H9 (cell line): ENCODE data around the gene TMC1. TPM values are rescaled to one million over a fixed set of nuclear protein-coding genes. Genes with fewer than 3 reads are reported as not detected.
"Not testable (repeated sequence)": the region's sequence is repeated elsewhere in the genome, so short reads cannot be mapped to it uniquely, and the experiment has no call there.

Source experiments
- DNase-seq: peaks from one replicate; pipeline ENCODE4 v3.0.0-alpha.2; 2017
- H2AFZ ChIP-seq: one replicate; pipeline ENCODE4 v1.6.1; 2013; ENCODE audit warnings: mild to moderate bottlenecking, low read length, control low read depth, moderate library complexity
- H2AK5ac ChIP-seq: 2 replicates; pipeline ENCODE4 v1.6.1; 2013; ENCODE audit warnings: low read length, control low read depth, mixed read lengths; ENCODE audit not compliant: insufficient read length
- H2BK120ac ChIP-seq: one replicate; pipeline ENCODE4 v1.6.1; 2013; ENCODE audit warnings: low read depth, mild to moderate bottlenecking, low read length, control low read depth, inconsistent platforms; ENCODE audit not compliant: poor library complexity, severe bottlenecking
- H2BK12ac ChIP-seq: 2 replicates; pipeline ENCODE4 v1.6.1; 2013; ENCODE audit warnings: low read length, control low read depth, mixed read lengths, low read depth; ENCODE audit not compliant: insufficient read length
- H2BK15ac ChIP-seq: 2 replicates; pipeline ENCODE4 v1.6.1; 2013; ENCODE audit warnings: low read depth, low read length, control low read depth
- H2BK20ac ChIP-seq: one replicate; pipeline ENCODE4 v1.6.1; 2013; ENCODE audit warnings: low read depth, mild to moderate bottlenecking, low read length, control low read depth, inconsistent platforms; ENCODE audit not compliant: poor library complexity, severe bottlenecking
- H2BK5ac ChIP-seq: 2 replicates; pipeline ENCODE4 v1.6.1; 2013; ENCODE audit warnings: low read length, control low read depth, mixed read lengths; ENCODE audit not compliant: insufficient read length
- H3K14ac ChIP-seq: 2 replicates; pipeline ENCODE4 v1.6.1; 2013; ENCODE audit warnings: low read length, control low read depth; ENCODE audit not compliant: insufficient read depth
- H3K18ac ChIP-seq: 2 replicates; pipeline ENCODE4 v1.6.1; 2013; ENCODE audit warnings: low read depth, mild to moderate bottlenecking, mixed read lengths, low read length, control low read depth; ENCODE audit not compliant: insufficient read length
- H3K23ac ChIP-seq: 2 replicates; pipeline ENCODE4 v1.6.1; 2013; ENCODE audit warnings: low read length, control low read depth, mixed read lengths, low read depth; ENCODE audit not compliant: insufficient read length
- H3K23me2 ChIP-seq: 2 replicates; pipeline ENCODE4 v1.6.1; 2013; ENCODE audit warnings: low read depth, mild to moderate bottlenecking, mixed read lengths, low read length, control low read depth; ENCODE audit not compliant: insufficient read length, poor library complexity, severe bottlenecking
- H3K27ac ChIP-seq: 2 replicates; pipeline ENCODE4 v1.5.1; 2013; ENCODE audit warnings: low read length, control low read depth, mixed read lengths, low read depth; ENCODE audit not compliant: insufficient read length
- H3K27me3 ChIP-seq: 2 replicates; pipeline ENCODE4 v1.6.1; 2013; ENCODE audit warnings: low read length, control low read depth, inconsistent platforms; ENCODE audit not compliant: insufficient read depth
- H3K4ac ChIP-seq: 2 replicates; pipeline ENCODE4 v1.6.1; 2013; ENCODE audit warnings: low read depth, mild to moderate bottlenecking, control low read depth, inconsistent platforms, low read length, moderate library complexity
- H3K4me1 ChIP-seq: 2 replicates; pipeline ENCODE4 v1.6.1; 2013; ENCODE audit warnings: low read length, control low read depth, inconsistent platforms; ENCODE audit not compliant: insufficient read depth
- H3K4me2 ChIP-seq: 2 replicates; pipeline ENCODE4 v1.6.1; 2013; ENCODE audit warnings: low read length, control low read depth, mixed read lengths; ENCODE audit not compliant: insufficient read length, insufficient read depth
- H3K56ac ChIP-seq: 2 replicates; pipeline ENCODE4 v1.6.1; 2013; ENCODE audit warnings: low read depth, mild to moderate bottlenecking, mixed read lengths, low read length, control low read depth; ENCODE audit not compliant: insufficient read length
- H3K79me1 ChIP-seq: 2 replicates; pipeline ENCODE4 v1.6.1; 2013; ENCODE audit warnings: low read depth, mild to moderate bottlenecking, moderate library complexity, low read length, control low read depth, inconsistent platforms; ENCODE audit not compliant: insufficient read depth, poor library complexity, severe bottlenecking
- H3K79me2 ChIP-seq: 2 replicates; pipeline ENCODE4 v1.6.1; 2013; ENCODE audit warnings: low read length, control low read depth, inconsistent platforms; ENCODE audit not compliant: insufficient read depth
- H3K9ac ChIP-seq: 2 replicates; pipeline ENCODE4 v1.6.1; 2013; ENCODE audit warnings: low read length, control low read depth, mixed read lengths; ENCODE audit not compliant: insufficient read length; ENCODE audit errors: extremely low read depth
- H3K9me3 ChIP-seq: one replicate; pipeline ENCODE4 v1.6.1; 2013; ENCODE audit warnings: low read depth, low read length, inconsistent platforms; ENCODE audit not compliant: control insufficient read depth
- H3T11ph ChIP-seq: one replicate; pipeline ENCODE4 v1.6.1; 2013; ENCODE audit warnings: mild to moderate bottlenecking, low read length, control low read depth, inconsistent platforms
- H4K20me1 ChIP-seq: one replicate; pipeline ENCODE4 v1.6.1; 2013; ENCODE audit not compliant: control insufficient read depth, insufficient read length, insufficient read depth
- H4K5ac ChIP-seq: 2 replicates; pipeline ENCODE4 v1.6.1; 2013; ENCODE audit warnings: low read depth, mild to moderate bottlenecking, mixed read lengths, low read length, control low read depth; ENCODE audit not compliant: insufficient read length
- H4K8ac ChIP-seq: replicated peaks from 2 replicates; pipeline ENCODE4 v1.6.1; 2013; ENCODE audit warnings: low read length, control low read depth, mixed read lengths, low read depth; ENCODE audit not compliant: insufficient read length
- H4K91ac ChIP-seq: 2 replicates; pipeline ENCODE4 v1.6.1; 2013; ENCODE audit warnings: low read depth, mild to moderate bottlenecking, moderate library complexity, mixed read lengths, low read length, control low read depth; ENCODE audit not compliant: insufficient read length
- H3K27ac Mint-ChIP-seq, 3 experiments: 2 replicates in 2 of 3; 3 replicates in 1 of 3; pipeline ENCODE4 v1.8.0; 2020 to 2021; ENCODE audit warnings: mixed read lengths in 3 of 3, mild to moderate bottlenecking in 1 of 3, moderate library complexity in 1 of 3
- H3K27me3 Mint-ChIP-seq: 2 replicates; pipeline ENCODE4 v1.8.0; 2021; ENCODE audit warnings: low read depth, mild to moderate bottlenecking, moderate library complexity, mixed read lengths
- H3K36me3 Mint-ChIP-seq, 3 experiments: 2 replicates in 2 of 3; 3 replicates in 1 of 3; pipeline ENCODE4 v1.8.0; 2020 to 2021; ENCODE audit warnings: low read depth in 3 of 3, mixed read lengths in 3 of 3; ENCODE audit not compliant: insufficient read depth in 1 of 3
- H3K4me1 Mint-ChIP-seq, 2 experiments: 2 replicates each; pipeline ENCODE4 v1.8.0; 2020; ENCODE audit warnings: mixed read lengths in 2 of 2
- H3K4me3 Mint-ChIP-seq, 2 experiments: 2 replicates in 1 of 2; 3 replicates in 1 of 2; pipeline ENCODE4 v1.8.0; 2020 to 2021; ENCODE audit warnings: mild to moderate bottlenecking in 2 of 2, mixed read lengths in 2 of 2, moderate library complexity in 1 of 2
- H3K9me3 Mint-ChIP-seq, 2 experiments: 2 replicates in 1 of 2; 3 replicates in 1 of 2; pipeline ENCODE4 v1.8.0; 2020; ENCODE audit warnings: mild to moderate bottlenecking in 2 of 2, mixed read lengths in 2 of 2, moderate library complexity in 1 of 2
- CTCF ChIP-seq: fragments of 200-600 bp; sonication (generic); conservative IDR thresholded peaks from 3 replicates; pipeline ENCODE4 v1.8.0; 2021; ENCODE audit warnings: antibody characterized with exemption, mild to moderate bottlenecking
- WGBS: extraction: QIAGEN DNeasy Blood & Tissue Kit; methylation state at CpG from one replicate; pipeline ENCODE4 v1.1.7; 2013; ENCODE audit warnings: missing lambda C conversion rate, low lambda C conversion rate, mixed read lengths; ENCODE audit not compliant: insufficient read length; ENCODE audit errors: extremely low coverage; 5-methylcytosine and 5-hydroxymethylcytosine counted together
- total RNA-seq: library from RNA; stranded (reverse); gene quantifications from 2 replicates; pipeline ENCODE4 v1.2.1, GENCODE V29; 2021

Gene TMC1
- total RNA-seq, 1 experiment from 2014 or later: 2.4 TPM

GRCh38 chr9:72805238-72805637 lies 283.8 kb downstream of the TMC1 start:
- Histone ChIP-seq H4K8ac (no peak overlapping the region), H3T11ph (no peak overlapping the region), H2AK5ac (no peak overlapping the region), H2BK15ac (no peak overlapping the region), H3K27ac (no peak overlapping the region), H3K23ac (no peak overlapping the region), H4K20me1 (no peaks in the 10 kb centered on the region), H2BK120ac (no peak overlapping the region), H2BK5ac (no peak overlapping the region), H3K56ac (no peak overlapping the region), H3K79me1 (no peaks in the 10 kb centered on the region), H3K18ac (no peak overlapping the region), H3K23me2 (no peaks in the 10 kb centered on the region), H2BK12ac (no peak overlapping the region), H3K14ac (no peak overlapping the region), H3K4ac (no peak overlapping the region), H4K91ac (no peak overlapping the region), H3K9me3 (no peaks in the 10 kb centered on the region), H3K4me1 (no peaks in the 10 kb centered on the region), H2BK20ac (no peak overlapping the region), H4K5ac (no peak overlapping the region), H3K9ac (no peak overlapping the region), H2AFZ (no peak overlapping the region), H3K27me3 (no peaks in the 10 kb centered on the region), H3K4me2 (no peak overlapping the region), H3K79me2 (no peaks in the 10 kb centered on the region)
- H3K9me3 Mint-ChIP-seq: peaks cover 21 to 24% of the 10 kb centered on the region in 2 experiments
- peaks cover 6 to 24% (median 7%) of the 10 kb centered on the region in 3 experiments; a peak in 6 of 7 replicates for H3K36me3 Mint-ChIP-seq
- no peak overlapping the region for H3K4me3 Mint-ChIP-seq
- no peak for TF ChIP-seq CTCF
- no peaks in the 10 kb centered on the region for H3K27me3 Mint-ChIP-seq
- no peak overlapping the region for H3K27ac Mint-ChIP-seq
- H3K4me1 Mint-ChIP-seq: peaks cover 5% of the 10 kb centered on the region in 2 experiments
- DNase-seq: no peak
- no CpG with 5 or more reads among the region's 1 CpG for WGBS

- H2AFZ ChIP-seq, H4K5ac ChIP-seq, H3K23me2 ChIP-seq, H3K18ac ChIP-seq, H3T11ph ChIP-seq, H2BK12ac ChIP-seq, H3K4me1 ChIP-seq, H3K14ac ChIP-seq, H3K56ac ChIP-seq, H2BK20ac ChIP-seq, H3K23ac ChIP-seq, H2BK120ac ChIP-seq, H3K9ac ChIP-seq, H3K4me1 Mint-ChIP-seq, H3K27ac ChIP-seq, H4K91ac ChIP-seq, H3K27ac Mint-ChIP-seq, H2BK5ac ChIP-seq, H4K20me1 ChIP-seq, H3K79me2 ChIP-seq, H3K27me3 ChIP-seq, H2AK5ac ChIP-seq, H3K4me3 Mint-ChIP-seq, DNase-seq, H3K4ac ChIP-seq, H3K4me2 ChIP-seq, H2BK15ac ChIP-seq, H4K8ac ChIP-seq, H3K27me3 Mint-ChIP-seq, H3K79me1 ChIP-seq, H3K9me3 ChIP-seq: not testable (repeated sequence)
- peaks cover 21 to 24% of the 10 kb centered on the region in 2 experiments for H3K9me3 Mint-ChIP-seq
- H3K36me3 Mint-ChIP-seq: peaks cover 6 to 24% (median 7%) of the 10 kb centered on the region in 3 experiments; a peak in 6 of 7 replicates
- no CpG with 5 or more reads among the region's 35 CpGs for WGBS
Measured at GRCh38 chr9:72806313-72806809, 285.0 kb downstream of the TMC1 start.
